Ectodermal cell (in vitro differentiated cells): ENCODE results near the gene GPR171.

ENCODE experiments used
- H3K27ac ChIP-seq: 2 replicates; pipeline ENCODE4 v1.7.0; 2013; ENCODE audit warnings: mild to moderate bottlenecking, low read depth, low read length; ENCODE audit not compliant: insufficient read depth, poor library complexity, severe bottlenecking
- H3K27me3 ChIP-seq: 2 replicates; pipeline ENCODE4 v1.7.0; 2013; ENCODE audit warnings: mild to moderate bottlenecking, low read length; ENCODE audit not compliant: insufficient read depth, control insufficient read depth, poor library complexity, severe bottlenecking
- H3K36me3 ChIP-seq: one replicate; pipeline ENCODE4 v1.7.0; 2013; ENCODE audit warnings: low read length; ENCODE audit not compliant: control insufficient read depth, insufficient read depth
- H3K4me1 ChIP-seq: one replicate; pipeline ENCODE4 v1.7.0; 2013; ENCODE audit warnings: low read length; ENCODE audit not compliant: control insufficient read depth, insufficient read depth
- H3K4me3 ChIP-seq: 2 replicates; pipeline ENCODE4 v1.7.0; 2013; ENCODE audit warnings: low read depth, low read length, control low read depth; ENCODE audit not compliant: insufficient read depth
- H3K9me3 ChIP-seq: 2 replicates; pipeline ENCODE4 v1.7.0; 2013; ENCODE audit warnings: mild to moderate bottlenecking, low read length, moderate library complexity; ENCODE audit not compliant: control insufficient read depth
- whole genome bisulfite sequencing, 2 experiments: methylation state at CpG; one replicate each; pipeline ENCODE4 v1.1.7; 2013; ENCODE audit warnings: missing lambda C conversion rate in 2 of 2; 5-methylcytosine and 5-hydroxymethylcytosine counted together

The GPR171 gene

DNA sequence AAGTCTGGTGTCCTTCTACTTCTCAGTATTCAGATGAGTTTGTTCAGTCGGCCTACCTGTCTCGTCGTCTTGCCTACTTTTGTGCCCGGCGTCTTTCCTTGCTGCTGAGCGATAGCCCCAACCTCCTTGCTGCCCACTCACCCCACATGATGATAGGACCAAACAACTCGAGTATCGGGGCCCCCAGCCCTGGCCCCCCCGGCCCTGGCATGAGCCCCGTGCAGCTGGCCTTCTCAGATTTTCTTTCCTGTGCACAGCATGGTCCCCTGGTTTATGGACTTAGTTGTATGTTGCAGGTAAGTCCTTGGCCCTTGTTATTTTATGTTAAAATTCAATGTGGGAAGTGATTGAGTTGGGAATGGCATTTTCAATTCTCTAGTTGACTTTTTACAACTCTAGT, 43.2 kb downstream of the GPR171 start:
- Histone ChIP-seq H3K9me3 (no peaks in the 10 kb centered on the region), H3K27ac (no peak overlapping the region), H3K36me3 (no peaks in the 10 kb centered on the region), H3K4me1 (peaks cover 9% of the 10 kb centered on the region), H3K4me3 (no peak overlapping the region), H3K27me3 (no peaks in the 10 kb centered on the region)
- WGBS, 2 experiments = 95 to 98% methylated on average over 10 of the region's 10 CpGs

DNA sequence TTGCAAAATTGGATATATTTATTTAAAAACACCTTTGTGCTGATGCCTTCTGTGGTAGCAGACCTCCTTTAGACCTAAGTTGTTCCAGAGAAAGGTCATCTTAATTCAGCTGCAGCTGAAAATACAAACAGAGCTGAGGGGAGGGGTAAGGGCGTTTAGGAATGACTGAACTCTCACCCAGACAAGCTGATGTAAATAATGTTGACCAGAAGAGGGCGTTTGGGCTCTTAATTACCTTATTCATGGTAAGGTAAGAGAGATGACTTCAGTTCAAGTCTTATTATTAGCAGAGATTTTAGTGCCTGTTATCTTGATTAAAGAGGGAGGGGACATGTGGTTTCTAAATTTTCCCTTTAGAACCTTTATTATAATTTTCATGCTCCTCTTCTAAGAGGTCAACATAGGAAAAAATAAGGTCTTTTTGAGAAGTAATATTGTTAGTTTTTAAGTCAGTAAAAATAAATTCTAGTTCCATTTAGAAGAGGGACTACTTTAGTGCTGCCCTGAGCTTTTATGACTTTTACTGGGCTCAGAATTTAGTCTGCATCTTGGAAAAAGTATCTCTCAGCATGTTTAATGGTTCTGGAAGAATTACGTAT, 46.3 kb downstream of the GPR171 start:
- no peaks in the 10 kb centered on the region for H3K9me3 ChIP-seq
- H3K4me1 ChIP-seq = peaks cover 9% of the 10 kb centered on the region
- WGBS, 2 experiments = 35% methylated on average over 3 of the region's 3 CpGs
- H3K27ac ChIP-seq = no peak overlapping the region
- H3K36me3 ChIP-seq = no peaks in the 10 kb centered on the region
- H3K27me3 ChIP-seq = no peaks in the 10 kb centered on the region
- no peak overlapping the region for H3K4me3 ChIP-seq

DNA sequence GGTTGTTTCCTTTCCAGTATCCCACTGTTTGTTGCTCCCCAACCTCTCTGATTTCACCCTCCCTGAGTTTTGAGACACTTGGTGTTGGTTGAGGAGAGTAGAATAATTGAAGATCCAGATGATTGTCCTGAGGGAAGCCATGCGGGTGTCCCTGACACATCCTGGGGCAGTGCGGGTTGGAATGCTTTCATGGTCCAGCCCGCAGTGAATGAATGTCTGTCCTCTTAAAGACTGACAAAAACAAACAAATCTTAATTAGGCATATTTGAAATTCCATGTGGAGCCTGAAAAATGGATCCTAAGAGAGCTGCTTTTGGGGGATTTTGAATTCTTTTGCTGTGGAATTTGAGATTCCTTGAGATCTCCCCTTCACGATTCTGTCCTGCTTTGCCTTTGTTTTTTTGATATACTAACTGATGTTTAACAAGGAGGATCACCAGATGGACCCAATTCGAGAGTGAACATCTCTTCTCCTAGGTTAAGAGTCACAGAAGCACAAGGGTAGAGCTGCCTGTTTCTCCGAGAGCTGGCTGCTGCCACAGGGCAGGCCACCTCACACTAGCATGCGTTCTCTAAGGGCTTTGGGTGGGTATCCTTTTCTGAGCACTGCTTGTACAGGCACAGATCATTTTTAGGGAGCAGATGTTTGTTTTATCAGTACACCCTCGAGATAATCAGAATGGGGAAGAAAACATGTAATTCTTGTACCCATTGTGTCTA, 47.4 kb downstream of the GPR171 start:
- no peaks in the 10 kb centered on the region for H3K27me3 ChIP-seq
- peaks cover 9% of the 10 kb centered on the region for H3K4me1 ChIP-seq
- H3K9me3 ChIP-seq = no peaks in the 10 kb centered on the region
- 64% methylated on average over 8 of the region's 8 CpGs for WGBS, 2 experiments
- H3K36me3 ChIP-seq = no peaks in the 10 kb centered on the region
- peak overlapping the region; percentile 85 for H3K27ac ChIP-seq
- H3K4me3 ChIP-seq = no peak overlapping the region

DNA sequence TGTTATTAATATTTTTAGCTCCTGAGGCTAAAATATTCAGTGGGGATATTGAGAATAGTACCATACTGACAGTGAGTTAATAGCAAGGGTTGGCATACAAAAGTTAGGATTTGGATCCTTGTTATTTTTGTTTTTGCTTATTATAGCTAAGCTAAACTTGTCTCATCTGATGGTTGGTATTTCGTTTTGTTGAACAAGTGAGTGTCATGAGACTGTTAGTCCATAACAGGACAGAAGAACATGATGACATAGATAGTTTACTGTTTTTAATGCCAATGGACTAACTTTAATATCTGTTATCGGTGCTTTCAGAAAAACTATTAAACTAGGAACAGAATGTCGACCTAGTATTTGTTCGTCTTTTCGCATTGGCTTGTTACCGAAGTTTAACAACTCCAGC, 48.5 kb downstream of the GPR171 start:
- Histone ChIP-seq H3K4me1 (peaks cover 9% of the 10 kb centered on the region), H3K36me3 (no peaks in the 10 kb centered on the region), H3K27me3 (no peaks in the 10 kb centered on the region), H3K4me3 (no peak overlapping the region), H3K9me3 (no peaks in the 10 kb centered on the region), H3K27ac (no peak overlapping the region)
- 90 to 94% methylated on average over 6 of the region's 6 CpGs for WGBS, 2 experiments

DNA sequence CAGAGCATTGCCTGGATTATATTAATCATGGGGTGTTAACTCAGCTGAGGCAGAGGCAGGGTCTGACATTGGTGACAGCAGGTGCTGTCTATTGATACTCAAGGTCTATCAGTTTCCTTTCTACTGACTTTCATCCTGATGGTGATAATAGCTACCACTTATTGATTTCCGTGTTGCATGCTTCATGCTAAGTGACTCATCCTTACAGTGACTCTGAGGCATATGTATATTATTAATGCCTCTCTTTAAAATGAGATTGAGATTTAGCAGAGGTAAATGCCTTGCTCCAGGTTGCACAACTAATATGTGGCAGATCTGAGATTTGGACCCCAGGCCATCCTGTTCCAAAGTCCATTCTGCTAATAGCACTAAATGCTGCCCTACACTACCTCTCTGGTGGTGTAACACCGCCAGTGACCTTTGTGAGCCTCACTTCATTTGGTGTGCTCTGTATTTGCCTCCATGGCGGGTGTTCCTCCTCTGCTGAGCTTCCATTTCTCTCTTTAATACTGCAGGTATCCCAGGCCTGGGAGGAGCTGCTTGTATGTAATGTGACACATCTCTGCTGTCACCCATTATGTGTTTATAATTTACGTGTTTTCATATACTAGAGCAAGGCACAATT, 50.4 kb downstream of the GPR171 start:
- WGBS, 2 experiments = 96 to 98% methylated on average over 4 of the region's 4 CpGs
- H3K27me3 ChIP-seq = no peaks in the 10 kb centered on the region
- H3K27ac ChIP-seq = no peak overlapping the region
- no peaks in the 10 kb centered on the region for H3K36me3 ChIP-seq
- H3K4me1 ChIP-seq = peaks cover 9% of the 10 kb centered on the region
- H3K4me3 ChIP-seq = no peak overlapping the region
- H3K9me3 ChIP-seq = no peaks in the 10 kb centered on the region
